NCI-H1436 treated with DMSO at 0.1 percent for 48 hours (cell line): ENCODE measurements around the gene GREB1L.

Experiments
- DNase-seq: peaks from one replicate; lab custom pipeline; 2025; lab: John Stamatoyannopoulos, UW

GREB1L gene

GRCh38 chr18:21449367-21450290 is 207.6 kb downstream of the GREB1L start:
- no peak for DNase-seq

- DNase-seq = no peak
Observed at GRCh38 chr18:21450503-21450902, 208.5 kb downstream of the GREB1L start.

- no peak for DNase-seq
Observed at GRCh38 chr18:21450913-21451312, 208.9 kb downstream of the GREB1L start.

- DNase-seq = no peak
Observed at GRCh38 chr18:21451851-21452250, 209.8 kb downstream of the GREB1L start.

- no peak for DNase-seq
Observed at GRCh38 chr18:21452276-21452780, 210.3 kb downstream of the GREB1L start.

GRCh38 chr18:21452796-21453510 is 210.9 kb downstream of the GREB1L start:
- no peak for DNase-seq

- DNase-seq = no peak
Observed at GRCh38 chr18:21453511-21453901, 211.5 kb downstream of the GREB1L start.

- no peak for DNase-seq
Observed at GRCh38 chr18:21454725-21455124, 212.7 kb downstream of the GREB1L start.

- no peak for DNase-seq
Observed at GRCh38 chr18:21456428-21457178, 214.6 kb downstream of the GREB1L start.

GRCh38 chr18:21457179-21457535 is 215.1 kb downstream of the GREB1L start:
- DNase-seq = no peak

GRCh38 chr18:21458310-21458709 is 216.3 kb downstream of the GREB1L start:
- DNase-seq = no peak

- DNase-seq = no peak
Observed at GRCh38 chr18:21458788-21459187, 216.8 kb downstream of the GREB1L start.

GRCh38 chr18:21459706-21460286 is 217.8 kb downstream of the GREB1L start:
- DNase-seq = no peak

- no peak for DNase-seq
Observed at GRCh38 chr18:21461460-21461859, 219.4 kb downstream of the GREB1L start.

- DNase-seq = no peak
Observed at GRCh38 chr18:21463718-21464117, 221.7 kb downstream of the GREB1L start.

GRCh38 chr18:21468514-21469164 is 226.6 kb downstream of the GREB1L start:
- no peak for DNase-seq

- DNase-seq = no peak
Observed at GRCh38 chr18:21472741-21473140, 230.7 kb downstream of the GREB1L start.

- no peak for DNase-seq
Observed at GRCh38 chr18:21474621-21475020, 232.6 kb downstream of the GREB1L start.

GRCh38 chr18:21479721-21480120 is 237.7 kb downstream of the GREB1L start:
- no peak for DNase-seq

- DNase-seq = no peak
Observed at GRCh38 chr18:21481739-21482138, 239.7 kb downstream of the GREB1L start.

- no peak for DNase-seq
Observed at GRCh38 chr18:21483051-21483450, 241.0 kb downstream of the GREB1L start.
